CD4-positive, alpha-beta T cell (primary cell): ENCODE data around the gene FAM210A. TPM values are rescaled to one million over a fixed set of nuclear protein-coding genes. Genes with fewer than 3 reads are reported as not detected.

Experiments
- ATAC-seq: fragments of 200-7000 bp; cut with Tn5 transposase; one replicate; pipeline ENCODE4 v1.10.0; 2022; ENCODE audit warnings: mild to moderate bottlenecking; ENCODE audit not compliant: poor library complexity
- CTCF ChIA-PET: fragments of 350-600 bp; sonication (Branson Sonifier 250); formaldehyde crosslinking; loops from one replicate; lab custom pipeline; 2021; ENCODE audit warnings: antibody characterized with exemption, inconsistent platforms; lab: Charles Lee
- POLR2A ChIA-PET: fragments of 350-600 bp; sonication (Branson Sonifier 250); formaldehyde crosslinking; loops from one replicate; lab custom pipeline; 2021; ENCODE audit warnings: antibody characterized with exemption, inconsistent platforms; lab: Charles Lee
- DNase-seq, 14 experiments: peaks; one replicate each; pipeline ENCODE4 v3.0.0-alpha.2; 2013 to 2020; ENCODE audit warnings: mixed read lengths in 2 of 14
- H3K27ac ChIP-seq, 2 donors: one replicate each; pipeline versions ENCODE4 v1.5.1 to v1.7.0; 2013; ENCODE audit warnings: low read length in 2 of 2, low read depth in 1 of 2, mild to moderate bottlenecking in 1 of 2
- H3K27me3 ChIP-seq, 2 experiments: 1 replicate in 1 of 2; 2 replicates in 1 of 2; pipeline versions ENCODE4 v1.6.1 to v1.7.0; 2013; ENCODE audit warnings: low read length in 2 of 2, control low read depth in 1 of 2, mild to moderate bottlenecking in 1 of 2, moderate library complexity in 1 of 2; ENCODE audit not compliant: insufficient read depth in 2 of 2, control insufficient read depth in 1 of 2
- H3K36me3 ChIP-seq: one replicate; pipeline ENCODE4 v1.6.1; 2013; ENCODE audit warnings: low read length, control low read depth; ENCODE audit not compliant: insufficient read depth
- H3K4me1 ChIP-seq: one replicate; pipeline ENCODE4 v1.6.1; 2013; ENCODE audit warnings: low read length, control low read depth; ENCODE audit not compliant: insufficient read depth
- H3K4me3 ChIP-seq: one replicate; pipeline ENCODE4 v1.5.1; 2013; ENCODE audit warnings: mild to moderate bottlenecking, low read length, moderate library complexity
- H3K9me3 ChIP-seq, 2 experiments: 1 replicate in 1 of 2; 2 replicates in 1 of 2; pipeline versions ENCODE4 v1.6.1 to v1.7.0; 2013; ENCODE audit warnings: low read length in 2 of 2, mild to moderate bottlenecking in 2 of 2, control low read depth in 1 of 2, moderate library complexity in 1 of 2; ENCODE audit not compliant: control insufficient read depth in 1 of 2, insufficient read depth in 1 of 2
- H3K27ac Mint-ChIP-seq: one replicate; pipeline ENCODE4 v1.8.0; 2020; ENCODE audit warnings: mixed read lengths
- H3K27me3 Mint-ChIP-seq: one replicate; pipeline ENCODE4 v1.8.0; 2021; ENCODE audit warnings: mixed read lengths
- H3K36me3 Mint-ChIP-seq: one replicate; pipeline ENCODE4 v1.8.0; 2021; ENCODE audit warnings: low read depth, mixed read lengths
- H3K4me1 Mint-ChIP-seq: one replicate; pipeline ENCODE4 v1.8.0; 2021; ENCODE audit warnings: low read depth, mixed read lengths
- H3K4me3 Mint-ChIP-seq: one replicate; pipeline ENCODE4 v1.8.0; 2020; ENCODE audit warnings: mild to moderate bottlenecking, mixed read lengths
- H3K9me3 Mint-ChIP-seq: one replicate; pipeline ENCODE4 v1.8.0; 2020; ENCODE audit warnings: mixed read lengths
- intact Hi-C, 2 experiments: fragments of 100-400 bp; cut with DNase I in 1 of 2; cut with micrococcal nuclease in 1 of 2; formaldehyde crosslinking; loops; one replicate each; pipeline versions ENCODE4 v1.15.1 to v1.9.0; 2023 to 2025; cut with DNase I, micrococcal nuclease
- total RNA-seq, 174 experiments: library from RNA in 2 of 174; stranded (reverse) in 2 of 174; gene quantifications; one replicate each; pipeline ENCODE4 v1.2.3 and lab custom pipeline; 2021 to 2026
- TF ChIP-seq, protein P1 (sequence below): fragments of 200-600 bp; IDR thresholded peaks from one replicate; pipeline ENCODE4 v1.8.0; 2022; ENCODE audit warnings: antibody characterized with exemption, mild to moderate bottlenecking

FAM210A gene
- total RNA-seq, 2 experiments from 2014 or later = 3.4 to 3.5 TPM

DNA sequence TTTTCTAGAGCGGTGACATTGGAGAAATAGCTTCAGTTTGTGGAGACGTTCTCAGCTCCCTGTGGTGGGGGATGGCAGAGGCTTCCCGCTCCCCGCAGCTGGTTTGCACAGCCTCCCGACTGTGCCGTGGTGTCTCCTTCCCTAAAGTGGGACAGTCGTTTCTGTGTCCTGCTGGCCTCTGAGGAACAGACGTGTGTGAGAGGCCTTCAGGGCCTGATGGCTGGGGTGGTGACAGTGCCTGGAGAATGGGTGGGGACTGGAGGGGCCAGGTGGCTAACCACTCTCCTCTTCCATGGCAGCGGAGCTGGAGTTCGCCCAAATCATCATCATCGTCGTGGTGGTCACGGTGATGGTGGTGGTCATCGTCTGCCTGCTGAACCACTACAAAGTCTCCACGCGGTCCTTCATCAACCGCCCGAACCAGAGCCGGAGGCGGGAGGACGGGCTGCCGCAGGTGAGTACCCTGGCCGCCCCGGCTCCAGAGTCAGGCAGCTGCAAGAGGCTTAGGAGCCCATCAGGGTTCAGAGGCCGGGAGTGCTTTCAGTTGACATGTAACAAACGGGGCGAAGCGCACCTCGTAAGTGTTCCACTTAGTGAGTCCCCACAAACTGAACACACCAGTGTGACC is 105.4 kb downstream of the FAM210A start:
- no peak overlapping the region for H3K27ac Mint-ChIP-seq
- TF ChIP-seq, protein P1, sequence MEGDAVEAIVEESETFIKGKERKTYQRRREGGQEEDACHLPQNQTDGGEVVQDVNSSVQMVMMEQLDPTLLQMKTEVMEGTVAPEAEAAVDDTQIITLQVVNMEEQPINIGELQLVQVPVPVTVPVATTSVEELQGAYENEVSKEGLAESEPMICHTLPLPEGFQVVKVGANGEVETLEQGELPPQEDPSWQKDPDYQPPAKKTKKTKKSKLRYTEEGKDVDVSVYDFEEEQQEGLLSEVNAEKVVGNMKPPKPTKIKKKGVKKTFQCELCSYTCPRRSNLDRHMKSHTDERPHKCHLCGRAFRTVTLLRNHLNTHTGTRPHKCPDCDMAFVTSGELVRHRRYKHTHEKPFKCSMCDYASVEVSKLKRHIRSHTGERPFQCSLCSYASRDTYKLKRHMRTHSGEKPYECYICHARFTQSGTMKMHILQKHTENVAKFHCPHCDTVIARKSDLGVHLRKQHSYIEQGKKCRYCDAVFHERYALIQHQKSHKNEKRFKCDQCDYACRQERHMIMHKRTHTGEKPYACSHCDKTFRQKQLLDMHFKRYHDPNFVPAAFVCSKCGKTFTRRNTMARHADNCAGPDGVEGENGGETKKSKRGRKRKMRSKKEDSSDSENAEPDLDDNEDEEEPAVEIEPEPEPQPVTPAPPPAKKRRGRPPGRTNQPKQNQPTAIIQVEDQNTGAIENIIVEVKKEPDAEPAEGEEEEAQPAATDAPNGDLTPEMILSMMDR = no peak
- Histone ChIP-seq H3K27ac (no peak overlapping the region), H3K27me3 (no peaks in the 10 kb centered on the region), H3K4me3 (no peak overlapping the region), H3K36me3 (peaks cover 33% of the 10 kb centered on the region), H3K4me1 (peaks cover 21% of the 10 kb centered on the region), H3K9me3 (no peaks in the 10 kb centered on the region)
- POLR2A ChIA-PET = no interaction called here
- intact Hi-C loops = no loop called here
- CTCF ChIA-PET = no interaction called here
- H3K4me1 Mint-ChIP-seq = peaks cover 26% of the 10 kb centered on the region
- H3K36me3 Mint-ChIP-seq = peaks cover 14% of the 10 kb centered on the region
- no peaks in the 10 kb centered on the region for H3K9me3 Mint-ChIP-seq
- no peak for ATAC-seq
- no peaks in the 10 kb centered on the region for H3K27me3 Mint-ChIP-seq
- no peak overlapping the region for H3K4me3 Mint-ChIP-seq
- DNase-seq = no peak

DNA sequence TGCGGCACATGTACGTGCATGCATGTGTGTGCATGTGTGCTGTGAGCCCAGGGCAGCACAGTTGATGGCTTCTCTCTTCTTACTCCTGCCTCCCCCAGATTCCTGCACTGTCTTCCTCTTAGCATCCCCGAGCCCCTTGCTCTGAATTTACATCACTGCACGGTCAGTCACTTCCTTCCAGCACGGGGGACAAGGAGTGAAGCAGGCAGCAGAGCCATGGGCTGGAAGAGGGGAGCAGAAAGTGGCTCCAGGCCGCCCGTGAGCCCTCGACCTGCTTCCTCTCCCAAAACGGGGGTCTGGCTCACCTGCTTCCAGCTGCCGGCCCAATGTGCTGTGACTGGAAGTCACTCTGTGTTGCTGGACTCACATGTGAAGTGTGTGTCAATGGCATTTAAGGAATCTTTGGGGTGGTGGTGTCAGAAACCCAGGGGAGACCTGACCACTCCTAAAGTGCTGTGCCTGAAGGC is 106.1 kb downstream of the FAM210A start:
- no peak overlapping the region for H3K27ac ChIP-seq
- no peak overlapping the region for H3K4me3 ChIP-seq
- ChIA-PET POLR2A (no interaction called here), CTCF (no interaction called here)
- intact Hi-C loops = no loop called here
- peaks cover 28% of the 10 kb centered on the region for H3K4me1 ChIP-seq
- Mint-ChIP-seq H3K9me3 (no peaks in the 10 kb centered on the region), H3K36me3 (peaks cover 14% of the 10 kb centered on the region), H3K27ac (no peak overlapping the region), H3K4me1 (peaks cover 31% of the 10 kb centered on the region), H3K4me3 (no peak overlapping the region), H3K27me3 (no peaks in the 10 kb centered on the region)
- no peak for ATAC-seq
- peaks cover 33% of the 10 kb centered on the region for H3K36me3 ChIP-seq
- no peaks in the 10 kb centered on the region for H3K27me3 ChIP-seq
- no peaks in the 10 kb centered on the region for H3K9me3 ChIP-seq
- TF ChIP-seq, protein P1 = no peak
- no peak for DNase-seq

DNA sequence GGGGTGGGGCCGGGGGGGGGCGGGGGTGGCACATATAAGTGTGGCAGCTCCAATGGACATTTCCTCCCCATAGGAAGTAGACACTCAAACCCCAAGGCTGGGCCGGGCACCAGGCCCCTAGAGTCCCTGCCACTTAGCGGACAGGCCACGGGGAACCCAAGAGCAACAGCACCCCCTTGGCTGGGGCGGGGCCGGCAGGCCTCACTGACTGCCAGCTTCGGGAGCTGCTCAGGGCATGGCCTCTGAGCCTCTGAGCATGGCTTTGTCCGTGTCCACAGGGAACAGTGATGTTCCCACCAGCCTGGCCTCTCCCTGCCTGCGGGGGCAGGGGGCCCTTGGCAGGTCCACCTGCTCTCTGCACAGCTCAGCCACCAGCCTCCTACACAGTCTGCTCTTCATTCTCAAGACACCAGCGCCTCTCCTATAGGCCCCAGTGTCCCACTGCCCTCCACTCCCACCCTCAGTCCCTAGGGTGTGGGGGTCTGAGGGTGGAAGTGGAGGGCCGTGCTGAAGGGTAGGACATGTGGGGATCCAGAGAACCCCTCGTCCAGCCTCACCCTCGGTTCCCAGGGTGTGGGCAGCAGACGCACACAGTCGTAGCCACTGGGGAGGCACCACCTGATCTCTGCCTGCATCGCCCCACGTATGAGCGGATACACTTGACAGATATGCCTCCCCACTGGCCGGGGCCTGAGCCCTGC is 106.7 kb downstream of the FAM210A start:
- peaks cover 37% of the 10 kb centered on the region for H3K4me1 Mint-ChIP-seq
- no peak overlapping the region for H3K27ac ChIP-seq
- no peaks in the 10 kb centered on the region for H3K9me3 Mint-ChIP-seq
- H3K27me3 Mint-ChIP-seq = no peaks in the 10 kb centered on the region
- no peaks in the 10 kb centered on the region for H3K9me3 ChIP-seq
- H3K4me1 ChIP-seq = peaks cover 32% of the 10 kb centered on the region
- ChIA-PET POLR2A (no interaction called here), CTCF (no interaction called here)
- TF ChIP-seq, protein P1 = no peak
- H3K36me3 Mint-ChIP-seq = peaks cover 10% of the 10 kb centered on the region
- H3K27ac Mint-ChIP-seq = no peak overlapping the region
- ATAC-seq (no peak), DNase-seq (no peak)
- intact Hi-C loops = loop anchor here in 1 of 2 experiments (10.0 kb wide), 1 partner anchor 155 kb away; no protein-coding TSS in a partner anchor
- no peaks in the 10 kb centered on the region for H3K27me3 ChIP-seq
- no peak overlapping the region for H3K4me3 Mint-ChIP-seq
- H3K4me3 ChIP-seq = no peak overlapping the region
- H3K36me3 ChIP-seq = peaks cover 33% of the 10 kb centered on the region
